B cell (primary cell): ENCODE data around the gene S1PR2. TPM values are rescaled to one million over a fixed set of nuclear protein-coding genes. Genes with fewer than 3 reads are reported as not detected.

Source experiments
- ATAC-seq: fragments of 200-7000 bp; cut with Tn5 transposase; one replicate; pipeline ENCODE4 v1.10.0; 2021; ENCODE audit warnings: low read depth, mild to moderate bottlenecking, moderate number of reproducible peaks, moderate library complexity
- CTCF ChIA-PET: fragments of 350-600 bp; sonication (Branson Sonifier 250); formaldehyde crosslinking; loops from one replicate; lab custom pipeline; 2021; ENCODE audit warnings: antibody characterized with exemption, inconsistent platforms; lab: Charles Lee
- POLR2A ChIA-PET: fragments of 350-600 bp; sonication (Branson Sonifier 250); formaldehyde crosslinking; loops from one replicate; lab custom pipeline; 2021; ENCODE audit warnings: antibody characterized with exemption; lab: Charles Lee
- DNase-seq: peaks from one replicate; pipeline ENCODE4 v3.0.0; 2013
- H2AFZ ChIP-seq: 2 replicates; pipeline ENCODE4 v1.6.1; 2012; ENCODE audit warnings: mild to moderate bottlenecking, low read depth, low read length; ENCODE audit not compliant: insufficient read depth, poor library complexity, severe bottlenecking
- H3K27ac ChIP-seq, 2 donors: 1 replicate in 1 of 2; 2 replicates in 1 of 2; pipeline ENCODE4 v1.5.1; 2012 to 2013; ENCODE audit warnings: low read length in 2 of 2, mild to moderate bottlenecking in 2 of 2, moderate library complexity in 1 of 2
- H3K27me3 ChIP-seq, 4 experiments: fragments of 200-600 bp in 1 of 4; sonication (generic) in 1 of 4; replicated peaks in 1 of 4; 1 replicate in 2 of 4; 2 replicates in 2 of 4; pipeline versions ENCODE4 v1.6.1 to v1.7.0; 2013 to 2016; ENCODE audit warnings: low read length in 3 of 4, mild to moderate bottlenecking in 2 of 4, mixed read lengths in 1 of 4, moderate library complexity in 1 of 4; ENCODE audit not compliant: insufficient read depth in 4 of 4, control insufficient read depth in 3 of 4; ENCODE audit errors: control extremely low read depth in 1 of 4
- H3K36me3 ChIP-seq, 2 experiments: replicated peaks in 1 of 2; 1 replicate in 1 of 2; 2 replicates in 1 of 2; pipeline versions ENCODE4 v1.6.1 to v1.7.1; 2013; ENCODE audit warnings: low read length in 1 of 2; ENCODE audit not compliant: insufficient read depth in 2 of 2, control insufficient read depth in 1 of 2; ENCODE audit errors: control extremely low read depth in 1 of 2, extremely low read depth in 1 of 2
- H3K4me1 ChIP-seq, 2 donors: fragments of 200-600 bp in 1 of 2; sonication (generic) in 1 of 2; 1 replicate in 1 of 2; 2 replicates in 1 of 2; pipeline versions ENCODE4 v1.5.1 to v1.6.1; 2013 to 2017; ENCODE audit warnings: low read length in 2 of 2; ENCODE audit not compliant: control insufficient read depth in 2 of 2, insufficient read depth in 2 of 2
- H3K4me2 ChIP-seq: replicated peaks from 2 replicates; pipeline ENCODE3; 2012; ENCODE audit warnings: mild to moderate bottlenecking, low read depth, low read length; ENCODE audit not compliant: poor library complexity, severe bottlenecking
- H3K4me3 ChIP-seq, 5 experiments: fragments of 200-600 bp in 1 of 5; sonication (generic) in 1 of 5; 1 replicate in 3 of 5; 2 replicates in 2 of 5; pipeline versions ENCODE4 v1.5.1 to v1.7.0; 2011 to 2016; ENCODE audit warnings: low read length in 4 of 5, mild to moderate bottlenecking in 4 of 5, low read depth in 2 of 5, control low read depth in 1 of 5, moderate library complexity in 1 of 5; ENCODE audit not compliant: insufficient read depth in 1 of 5; ENCODE audit errors: control extremely low read depth in 1 of 5, extremely low read depth in 1 of 5
- H3K79me2 ChIP-seq: fragments of 200-600 bp; sonication (generic); one replicate; pipeline ENCODE4 v1.6.0; 2016; ENCODE audit warnings: low read length; ENCODE audit not compliant: control insufficient read depth, insufficient read depth
- H3K9ac ChIP-seq: fragments of 200-600 bp; sonication (generic); 2 replicates; pipeline ENCODE4 v1.6.1; 2017; ENCODE audit warnings: mild to moderate bottlenecking, low read length, moderate library complexity
- H3K9me3 ChIP-seq, 3 donors: one replicate each; pipeline versions ENCODE4 v1.6.1 to v1.7.1; 2013; ENCODE audit warnings: low read length in 2 of 3; ENCODE audit not compliant: control insufficient read depth in 2 of 3, insufficient read depth in 1 of 3; ENCODE audit errors: control extremely low read depth in 1 of 3
- H4K20me1 ChIP-seq: 2 replicates; pipeline ENCODE4 v1.6.0; 2012; ENCODE audit warnings: mild to moderate bottlenecking, low read length; ENCODE audit not compliant: insufficient read depth, control insufficient read depth, poor library complexity, severe bottlenecking
- H3K27ac Mint-ChIP-seq: one replicate; pipeline ENCODE4 v1.8.0; 2021; ENCODE audit warnings: mixed read lengths
- H3K27me3 Mint-ChIP-seq: one replicate; pipeline ENCODE4 v1.8.0; 2021; ENCODE audit warnings: mixed read lengths
- H3K4me1 Mint-ChIP-seq: one replicate; pipeline ENCODE4 v1.8.0; 2021; ENCODE audit warnings: mixed read lengths
- H3K4me3 Mint-ChIP-seq: one replicate; pipeline ENCODE4 v1.8.0; 2021; ENCODE audit warnings: mixed read lengths
- H3K9me3 Mint-ChIP-seq: one replicate; pipeline ENCODE4 v1.8.0; 2022; ENCODE audit warnings: mixed read lengths; ENCODE audit not compliant: insufficient read depth
- CTCF ChIP-seq: fragments of 200-600 bp; IDR thresholded peaks from one replicate; pipeline ENCODE4 v1.8.0; 2022; ENCODE audit warnings: antibody characterized with exemption, mild to moderate bottlenecking
- EZH2 ChIP-seq: IDR thresholded peaks from 2 replicates; pipeline ENCODE4 v1.6.1; 2012; ENCODE audit warnings: borderline replicate concordance, low read depth, mild to moderate bottlenecking, moderate library complexity, low read length; ENCODE audit not compliant: insufficient read depth, poor library complexity, severe bottlenecking
- WGBS: methylation state at CpG from one replicate; pipeline ENCODE4 v1.1.5; 2013; ENCODE audit warnings: missing lambda C conversion rate; ENCODE audit not compliant: insufficient coverage; 5-methylcytosine and 5-hydroxymethylcytosine counted together
- intact Hi-C: fragments of 100-400 bp; cut with micrococcal nuclease; formaldehyde crosslinking; loops from one replicate; pipeline ENCODE4 v1.10.0; 2022
- polyA plus RNA-seq: library from polyadenylated mRNA; depleted of rRNA; stranded (reverse); fragments of >200 nt; gene quantifications from 2 replicates; pipeline ENCODE4 v1.2.3, GENCODE V29; 2012
- total RNA-seq, 2 donors: library from RNA; stranded (reverse); fragments of 120-200 nt in 1 of 2; gene quantifications; 1 replicate in 1 of 2; 2 replicates in 1 of 2; pipeline versions ENCODE4 v1.2.3 to v1.2.4, GENCODE V29; 2013 to 2022

S1PR2 gene
- total and polyA plus RNA-seq, 2 donors (not counting 1 experiment from before 2014, with no cell fraction given), result 1.8 to 4.4 TPM

DNA sequence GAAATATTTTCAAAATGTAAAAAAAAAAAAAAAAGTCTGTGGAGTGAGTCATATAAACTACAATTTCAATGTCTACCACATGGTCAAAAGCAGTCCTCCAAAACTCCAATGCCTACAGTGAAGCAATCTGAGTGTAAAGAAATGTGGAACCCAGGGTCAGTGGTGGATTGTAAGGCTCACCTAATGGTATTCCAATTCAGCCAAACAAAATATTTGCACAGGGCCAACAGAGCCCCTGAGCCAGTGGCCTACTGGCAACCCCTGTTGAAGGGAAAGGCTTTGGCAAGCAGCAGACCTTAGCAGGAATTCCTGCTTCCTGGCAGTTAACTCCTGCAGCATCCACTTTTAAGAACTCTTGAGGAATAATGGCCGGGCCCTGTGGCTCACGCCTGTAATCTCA is 39.8 kb downstream of the S1PR2 start:
- no peak overlapping the region for H3K9ac ChIP-seq
- Mint-ChIP-seq H3K9me3 (no peaks in the 10 kb centered on the region), H3K27ac (no peak overlapping the region), H3K27me3 (no peaks in the 10 kb centered on the region), H3K4me3 (no peak overlapping the region), H3K4me1 (peaks cover 30% of the 10 kb centered on the region)
- H3K36me3 ChIP-seq, result no peaks in the 10 kb centered on the region
- H3K9me3 ChIP-seq, result no peaks in the 10 kb centered on the region
- no peaks in the 10 kb centered on the region for H3K27me3 ChIP-seq
- no peak overlapping the region for H3K27ac ChIP-seq
- H3K4me2 ChIP-seq, result no peak overlapping the region
- TF ChIP-seq CTCF (no peak), EZH2 (no peak)
- POLR2A ChIA-PET, result interaction anchor here (0.6 to 0.7 kb wide), 2 partner anchors 11 to 44 kb away, joined by 3 to 6 read pairs; no protein-coding TSS in a partner anchor
- no peak overlapping the region for H2AFZ ChIP-seq
- H3K79me2 ChIP-seq, result peaks cover 67% of the 10 kb centered on the region
- peaks cover 40% of the 10 kb centered on the region for H4K20me1 ChIP-seq
- DNase-seq (no peak), ATAC-seq (no peak)
- CTCF ChIA-PET, result no interaction called here
- peaks cover 14 to 20% of the 10 kb centered on the region in 2 donors for H3K4me1 ChIP-seq
- WGBS, result 88% methylated on average over 2 of the region's 2 CpGs
- no peak overlapping the region for H3K4me3 ChIP-seq
- intact Hi-C loops, result loop anchor here (10.0 kb wide), 2 partner anchors 107 to 257 kb away; partner anchors contain the start of genes OLFM2 and SHFL

- CTCF ChIA-PET, result interaction anchor here (0.7 kb wide), 1 partner anchor 719 kb away, joined by 3 read pairs; no protein-coding TSS in a partner anchor
- Histone ChIP-seq H3K4me1 (peaks cover 11 to 16% of the 10 kb centered on the region in 2 donors), H3K27me3 (no peaks in the 10 kb centered on the region), H3K36me3 (no peaks in the 10 kb centered on the region), H2AFZ (no peak overlapping the region), H3K9ac (no peak overlapping the region), H3K4me2 (no peak overlapping the region), H3K27ac (no peak overlapping the region), H4K20me1 (peaks cover 43% of the 10 kb centered on the region), H3K4me3 (no peak overlapping the region), H3K9me3 (no peaks in the 10 kb centered on the region), H3K79me2 (peaks cover 79% of the 10 kb centered on the region)
- no peaks in the 10 kb centered on the region for H3K27me3 Mint-ChIP-seq
- H3K4me3 Mint-ChIP-seq, result no peak overlapping the region
- no peak for TF ChIP-seq EZH2
- TF ChIP-seq CTCF, result no peak
- intact Hi-C loops, result loop anchor here (10.0 kb wide), 2 partner anchors 105 to 255 kb away; partner anchors contain the start of genes OLFM2 and SHFL
- no peak overlapping the region for H3K27ac Mint-ChIP-seq
- POLR2A ChIA-PET, result no interaction called here
- ATAC-seq, result no peak
- no peak for DNase-seq
- H3K9me3 Mint-ChIP-seq, result no peaks in the 10 kb centered on the region
- H3K4me1 Mint-ChIP-seq, result peaks cover 27% of the 10 kb centered on the region
- 96% methylated on average over 5 of the region's 5 CpGs for WGBS
These were observed 41.1 kb downstream of the S1PR2 start for GRCh38 chr19:10190026-10190425.
